Measurements from ENCODE around the gene NCK2. TPM values are rescaled to one million over a fixed set of nuclear protein-coding genes. Genes with fewer than 3 reads are reported as not detected.

The NCK2 gene
- total and polyA plus RNA-seq, 2 of the 4 experiments (the other 2 are of a cell fraction) = 15.8 to 22.2 TPM

- DNase-seq (peak; percentile 56), ATAC-seq (ENCODE audit: low read depth) (no peak)
- dilution Hi-C loops (cut with HindIII; ENCODE audit: low sequenced_read_pairs, unreplicated experiment) = no loop called here
- peak overlapping the region; percentile 8; the same call in 1 of the 2 replicates for H3K23ac ChIP-seq (ENCODE audit: low read depth, low read length)
- CTCF ChIA-PET = no interaction called here
- H2BK120ac ChIP-seq (ENCODE audit: low read depth, low read length) = 0 out of 2 replicates have a peak overlapping the region, but pooled peaks have one; percentile 18
- in situ Hi-C loops (cut with MboI; ENCODE audit: low sequenced_read_pairs) = no loop called here
- H3K79me1 ChIP-seq (ENCODE audit: low read depth in 1 of 2, low read length in 2 of 2) = peaks cover 18 to 66% of the 10 kb centered on the region in 2 experiments
- no peak overlapping the region for H3K9ac ChIP-seq (ENCODE audit: low read depth, low read length)
- no peak overlapping the region for H2AK9ac ChIP-seq (replicated peaks; ENCODE audit: low read depth, low read length, poor library complexity)
- no CpG with 5 or more reads among the region's 9 CpGs for WGBS, 2 experiments (ENCODE audit: extremely low coverage in 2 of 2, insufficient read length in 1 of 2)
- no peaks in the 10 kb centered on the region for H3K9me3 ChIP-seq (ENCODE audit: control insufficient read depth, insufficient read depth, low read length)
- no peak overlapping the region for H2BK15ac ChIP-seq (ENCODE audit: low read depth, low read length)
- H4K5ac ChIP-seq (ENCODE audit: low read depth, low read length) = no peak overlapping the region
- peaks cover 19% of the 10 kb centered on the region for H3K4me1 ChIP-seq (ENCODE audit: control insufficient read depth, insufficient read depth, low read length)
- H2BK5ac ChIP-seq (ENCODE audit: low read depth, low read length, poor library complexity, severe bottlenecking) = no peak overlapping the region
- H2AFZ ChIP-seq (replicated peaks; ENCODE audit: low read length, poor library complexity) = no peak overlapping the region
- intact Hi-C loops (cut with micrococcal nuclease) = loop anchor here (5.0 kb wide), 1 partner anchor 118 kb away; no protein-coding TSS in a partner anchor
- peaks cover 18% of the 10 kb centered on the region for H4K20me1 ChIP-seq (ENCODE audit: insufficient read depth, low read length)
- peak overlapping the region; percentile 23; the same call in 1 of the 2 replicates for H2BK20ac ChIP-seq (ENCODE audit: low read depth, low read length)
- no peak overlapping the region for H3K56ac ChIP-seq (ENCODE audit: extremely low read depth, insufficient read depth, low read length)
- H2AK5ac ChIP-seq (ENCODE audit: low read depth, low read length) = peak overlapping the region; percentile 81
- TF ChIP-seq BHLHE40 (IDR thresholded peaks at IDR 0.05; ENCODE audit: low read depth, low read length) = peak; percentile 77
- TF ChIP-seq FOS (IDR thresholded peaks at IDR 0.05; ENCODE audit: low read depth, low read length) = peak; percentile 62; the same call in 1 of the 2 replicates
- TF ChIP-seq, protein P1, sequence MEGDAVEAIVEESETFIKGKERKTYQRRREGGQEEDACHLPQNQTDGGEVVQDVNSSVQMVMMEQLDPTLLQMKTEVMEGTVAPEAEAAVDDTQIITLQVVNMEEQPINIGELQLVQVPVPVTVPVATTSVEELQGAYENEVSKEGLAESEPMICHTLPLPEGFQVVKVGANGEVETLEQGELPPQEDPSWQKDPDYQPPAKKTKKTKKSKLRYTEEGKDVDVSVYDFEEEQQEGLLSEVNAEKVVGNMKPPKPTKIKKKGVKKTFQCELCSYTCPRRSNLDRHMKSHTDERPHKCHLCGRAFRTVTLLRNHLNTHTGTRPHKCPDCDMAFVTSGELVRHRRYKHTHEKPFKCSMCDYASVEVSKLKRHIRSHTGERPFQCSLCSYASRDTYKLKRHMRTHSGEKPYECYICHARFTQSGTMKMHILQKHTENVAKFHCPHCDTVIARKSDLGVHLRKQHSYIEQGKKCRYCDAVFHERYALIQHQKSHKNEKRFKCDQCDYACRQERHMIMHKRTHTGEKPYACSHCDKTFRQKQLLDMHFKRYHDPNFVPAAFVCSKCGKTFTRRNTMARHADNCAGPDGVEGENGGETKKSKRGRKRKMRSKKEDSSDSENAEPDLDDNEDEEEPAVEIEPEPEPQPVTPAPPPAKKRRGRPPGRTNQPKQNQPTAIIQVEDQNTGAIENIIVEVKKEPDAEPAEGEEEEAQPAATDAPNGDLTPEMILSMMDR (conservative IDR thresholded peaks at IDR 0.05; ENCODE audit: low read depth, low read length) = no peak
- TF ChIP-seq POLR2A (IDR thresholded peaks at IDR 0.05; ENCODE audit: low read depth, low read length) = no peak
- TF ChIP-seq, protein P2, sequence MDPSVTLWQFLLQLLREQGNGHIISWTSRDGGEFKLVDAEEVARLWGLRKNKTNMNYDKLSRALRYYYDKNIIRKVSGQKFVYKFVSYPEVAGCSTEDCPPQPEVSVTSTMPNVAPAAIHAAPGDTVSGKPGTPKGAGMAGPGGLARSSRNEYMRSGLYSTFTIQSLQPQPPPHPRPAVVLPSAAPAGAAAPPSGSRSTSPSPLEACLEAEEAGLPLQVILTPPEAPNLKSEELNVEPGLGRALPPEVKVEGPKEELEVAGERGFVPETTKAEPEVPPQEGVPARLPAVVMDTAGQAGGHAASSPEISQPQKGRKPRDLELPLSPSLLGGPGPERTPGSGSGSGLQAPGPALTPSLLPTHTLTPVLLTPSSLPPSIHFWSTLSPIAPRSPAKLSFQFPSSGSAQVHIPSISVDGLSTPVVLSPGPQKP (IDR thresholded peaks at IDR 0.05; ENCODE audit: borderline replicate concordance, low read depth, low read length) = no peak
- H3K18ac ChIP-seq (ENCODE audit: low read depth, low read length) = no peak overlapping the region
- BruUV-seq (replicated peaks) = no TSS peak
- H4K8ac ChIP-seq (ENCODE audit: low read depth in 2 of 2, low read length in 2 of 2) = peak overlapping the region in 1 of 2 experiments; percentile 58; a peak in 1 of 4 replicates
- H3K4ac ChIP-seq (ENCODE audit: low read depth, low read length) = peak overlapping the region; percentile 55
- H3K36me3 ChIP-seq (ENCODE audit: control insufficient read depth, insufficient read depth, low read length) = no peaks in the 10 kb centered on the region
- H3K9me1 ChIP-seq (ENCODE audit: insufficient read depth, low read length) = peaks cover 29% of the 10 kb centered on the region
- 0 out of 2 replicates have a peak overlapping the region, but pooled peaks have one; percentile 5 for H3K14ac ChIP-seq (replicated peaks; ENCODE audit: low read depth, low read length)
- no peak overlapping the region for H3K4me3 ChIP-seq (ENCODE audit: insufficient read depth, low read depth, low read length)
- H4K91ac ChIP-seq (ENCODE audit: insufficient read depth, low read depth, low read length) = no peak overlapping the region; the same call in 1 of the 2 replicates
- H3K4me2 ChIP-seq (ENCODE audit: low read depth, low read length) = no peak overlapping the region
- POLR2A ChIA-PET (ENCODE audit: unreplicated experiment) = interaction anchor here (0.6 kb wide), 1 partner anchor 121 kb away, joined by 5 read pairs; no protein-coding TSS in a partner anchor
- H3K27me3 ChIP-seq (ENCODE audit: control insufficient read depth, insufficient read depth, low read length) = no peaks in the 10 kb centered on the region
- H3K27ac ChIP-seq (ENCODE audit: insufficient read depth, low read length) = no peak overlapping the region
Observed at GRCh38 chr2:105865222-105865913, 120.7 kb downstream of the NCK2 start.

Measured in IMR-90 (cell line).